Activated naive CD4-positive, alpha-beta T cell treated with anti-CD3 and anti-CD28 coated beads, Interleukin-2, amount 50 U/mL, for 24 hours (primary cell): Measurements from ENCODE around the gene GPA33.

Experiments used
- H3K27ac Mint-ChIP-seq: one replicate; pipeline ENCODE4 v1.8.0; 2021; ENCODE audit warnings: mild to moderate bottlenecking, mixed read lengths
- H3K27me3 Mint-ChIP-seq: one replicate; pipeline ENCODE4 v1.8.0; 2021; ENCODE audit warnings: mixed read lengths
- H3K36me3 Mint-ChIP-seq: one replicate; pipeline ENCODE4 v1.8.0; 2021; ENCODE audit warnings: mixed read lengths
- H3K4me1 Mint-ChIP-seq: one replicate; pipeline ENCODE4 v1.8.0; 2021; ENCODE audit warnings: mixed read lengths
- H3K4me3 Mint-ChIP-seq: one replicate; pipeline ENCODE4 v1.8.0; 2021; ENCODE audit warnings: mild to moderate bottlenecking, mixed read lengths
- H3K9me3 Mint-ChIP-seq: one replicate; pipeline ENCODE4 v1.8.0; 2021; ENCODE audit warnings: mixed read lengths

The GPA33 gene

DNA sequence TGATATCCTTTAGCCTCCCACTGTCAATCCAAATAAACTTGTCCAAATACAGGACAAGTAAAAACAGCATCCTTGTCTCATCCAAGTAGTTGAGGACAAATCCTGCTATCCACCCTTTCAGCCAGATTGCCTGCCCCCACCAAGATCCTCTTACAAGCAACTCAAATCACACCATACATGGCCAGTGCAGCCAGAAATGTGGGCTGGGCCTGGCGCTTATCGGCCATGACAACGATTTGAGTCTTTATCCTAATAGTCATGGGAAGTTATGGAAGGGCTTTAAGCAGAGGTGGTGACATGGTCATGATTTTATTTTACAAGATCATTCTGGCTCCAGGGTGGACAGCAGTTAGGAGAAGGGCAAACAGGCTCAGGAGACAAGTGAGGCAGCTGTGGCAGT lies 6.3 kb downstream of the GPA33 start:
- Mint-ChIP-seq H3K4me3 (no peak overlapping the region), H3K9me3 (no peaks in the 10 kb centered on the region), H3K27me3 (no peaks in the 10 kb centered on the region), H3K4me1 (peaks cover 12% of the 10 kb centered on the region), H3K27ac (no peak overlapping the region), H3K36me3 (peaks cover 12% of the 10 kb centered on the region)

GRCh38 chr1:167083066-167083665 lies 7.0 kb downstream of the GPA33 start:
- H3K27ac Mint-ChIP-seq = no peak overlapping the region
- H3K27me3 Mint-ChIP-seq = no peaks in the 10 kb centered on the region
- H3K4me3 Mint-ChIP-seq = no peak overlapping the region
- H3K4me1 Mint-ChIP-seq = peaks cover 10% of the 10 kb centered on the region
- peaks cover 12% of the 10 kb centered on the region for H3K36me3 Mint-ChIP-seq
- H3K9me3 Mint-ChIP-seq = no peaks in the 10 kb centered on the region

GRCh38 chr1:167082511-167083027 lies 7.6 kb downstream of the GPA33 start:
- H3K27ac Mint-ChIP-seq = peak overlapping the region; percentile 63
- no peak overlapping the region for H3K4me3 Mint-ChIP-seq
- H3K27me3 Mint-ChIP-seq = no peaks in the 10 kb centered on the region
- H3K36me3 Mint-ChIP-seq = peaks cover 12% of the 10 kb centered on the region
- no peaks in the 10 kb centered on the region for H3K9me3 Mint-ChIP-seq
- peaks cover 9% of the 10 kb centered on the region for H3K4me1 Mint-ChIP-seq

- Mint-ChIP-seq H3K9me3 (no peaks in the 10 kb centered on the region), H3K27me3 (no peaks in the 10 kb centered on the region), H3K27ac (no peak overlapping the region), H3K4me3 (no peak overlapping the region), H3K4me1 (peaks cover 14% of the 10 kb centered on the region), H3K36me3 (peaks cover 16% of the 10 kb centered on the region)
Observed at GRCh38 chr1:167081594-167082156, 8.5 kb downstream of the GPA33 start.

DNA sequence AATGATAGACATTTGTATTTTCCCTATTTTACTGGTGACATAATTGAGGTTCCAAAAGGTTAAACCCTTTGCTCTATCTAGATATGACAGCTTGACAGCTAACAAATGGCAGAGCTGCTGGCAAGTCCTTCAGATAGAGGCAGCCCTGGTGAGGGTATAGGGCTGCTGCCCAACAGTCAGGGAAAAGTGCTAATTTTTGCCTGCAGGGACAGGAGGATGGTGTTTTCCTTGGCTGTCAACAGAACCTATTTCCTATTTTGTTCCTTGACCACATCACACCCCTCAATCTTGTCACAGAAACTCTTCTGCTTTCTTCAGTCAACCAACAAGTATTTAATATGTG lies 12.3 kb downstream of the GPA33 start:
- Mint-ChIP-seq H3K27ac (no peak overlapping the region), H3K36me3 (peaks cover 22% of the 10 kb centered on the region), H3K4me3 (no peak overlapping the region), H3K27me3 (no peaks in the 10 kb centered on the region), H3K9me3 (no peaks in the 10 kb centered on the region), H3K4me1 (peaks cover 35% of the 10 kb centered on the region)

DNA sequence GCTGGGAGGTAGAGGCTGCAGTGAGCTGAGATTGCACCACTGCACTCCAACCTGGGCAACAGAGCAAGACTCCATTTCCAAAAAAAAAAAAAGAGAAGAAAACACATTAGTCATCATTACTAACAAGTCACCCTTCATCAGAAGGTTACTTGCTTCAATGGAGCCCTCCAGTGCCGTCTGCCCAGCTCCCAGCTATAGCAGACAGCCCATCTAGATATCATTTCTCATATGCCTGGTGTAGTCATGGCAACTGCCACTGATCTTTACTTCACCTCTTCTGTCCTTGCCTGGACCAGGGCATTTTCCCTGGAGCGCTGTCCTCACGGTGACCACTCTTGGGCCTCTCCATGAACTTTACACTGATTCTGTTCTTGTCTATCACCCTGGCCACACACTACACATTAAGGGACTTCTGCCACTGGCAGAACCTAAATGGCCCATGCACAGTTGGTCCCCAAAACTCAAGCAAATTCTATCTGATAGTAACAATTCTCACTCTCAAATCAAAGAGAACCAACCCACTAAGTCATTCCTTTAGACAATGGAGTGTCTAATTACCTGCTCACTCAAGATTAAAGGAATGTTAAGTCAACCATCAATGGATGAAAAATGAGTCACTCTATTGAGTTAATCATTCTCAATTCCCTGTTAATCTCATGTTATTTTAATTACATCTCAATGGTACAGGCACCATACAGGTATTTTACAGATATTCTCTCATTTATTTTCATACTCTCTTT lies 12.9 kb downstream of the GPA33 start:
- Mint-ChIP-seq H3K4me3 (no peak overlapping the region), H3K27me3 (no peaks in the 10 kb centered on the region), H3K9me3 (no peaks in the 10 kb centered on the region), H3K36me3 (peaks cover 21% of the 10 kb centered on the region), H3K4me1 (peaks cover 35% of the 10 kb centered on the region), H3K27ac (no peak overlapping the region)

DNA sequence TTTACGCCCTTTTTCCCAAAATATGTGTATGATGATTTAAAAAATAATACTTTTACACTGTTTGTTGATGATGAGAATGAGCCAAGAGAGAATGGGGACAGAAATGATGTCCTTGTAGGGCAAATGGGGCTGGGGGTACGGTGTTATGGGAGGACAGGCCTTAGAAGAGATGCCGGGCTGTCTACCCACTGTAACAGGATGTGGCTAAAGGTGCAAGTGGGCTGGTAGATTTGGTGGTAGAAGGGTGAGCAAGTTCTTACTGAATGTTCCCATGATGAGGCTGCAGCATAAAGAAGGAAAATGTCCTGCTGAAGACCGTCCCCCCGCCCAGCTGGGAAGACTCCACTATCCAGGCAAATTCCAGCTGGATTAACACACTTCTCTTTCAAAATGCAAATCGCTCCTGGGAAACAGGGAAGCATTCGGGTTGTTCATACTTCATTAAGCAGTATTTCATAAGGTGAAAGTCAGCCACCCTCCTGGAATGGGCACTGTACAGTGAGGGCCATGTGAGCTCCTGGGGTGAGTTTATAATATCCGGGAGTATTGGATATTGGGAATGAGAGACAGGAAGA lies 14.0 kb downstream of the GPA33 start:
- H3K27ac Mint-ChIP-seq = no peak overlapping the region
- H3K27me3 Mint-ChIP-seq = no peaks in the 10 kb centered on the region
- H3K4me3 Mint-ChIP-seq = peak overlapping the region; percentile 16
- peaks cover 35% of the 10 kb centered on the region for H3K4me1 Mint-ChIP-seq
- H3K36me3 Mint-ChIP-seq = peaks cover 16% of the 10 kb centered on the region
- H3K9me3 Mint-ChIP-seq = no peaks in the 10 kb centered on the region

GRCh38 chr1:167071286-167071685 lies 18.9 kb downstream of the GPA33 start:
- H3K9me3 Mint-ChIP-seq = no peaks in the 10 kb centered on the region
- peaks cover 18% of the 10 kb centered on the region for H3K4me1 Mint-ChIP-seq
- H3K4me3 Mint-ChIP-seq = no peak overlapping the region
- H3K27me3 Mint-ChIP-seq = no peaks in the 10 kb centered on the region
- H3K36me3 Mint-ChIP-seq = peaks cover 7% of the 10 kb centered on the region
- no peak overlapping the region for H3K27ac Mint-ChIP-seq

DNA sequence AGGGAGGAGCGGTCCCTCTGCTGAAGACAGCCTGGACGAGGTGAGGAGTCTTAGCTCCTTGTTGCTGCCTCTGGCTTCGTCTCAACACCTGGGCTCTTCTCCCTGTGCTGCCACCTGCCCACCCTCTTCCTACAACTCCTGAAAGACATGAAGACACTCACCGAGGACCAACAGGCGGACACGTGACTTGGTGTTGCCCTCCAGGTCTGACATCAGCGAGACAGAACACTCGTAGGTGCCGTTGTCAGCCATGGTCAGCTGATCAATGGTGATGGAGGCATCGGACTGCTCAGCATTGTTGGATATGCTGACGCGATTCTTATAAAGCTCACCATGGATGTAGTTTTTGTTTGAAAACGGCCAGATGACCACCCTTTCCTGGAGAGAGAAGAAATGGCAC lies 21.4 kb downstream of the GPA33 start:
- no peaks in the 10 kb centered on the region for H3K9me3 Mint-ChIP-seq
- no peaks in the 10 kb centered on the region for H3K4me1 Mint-ChIP-seq
- no peak overlapping the region for H3K4me3 Mint-ChIP-seq
- no peaks in the 10 kb centered on the region for H3K27me3 Mint-ChIP-seq
- no peaks in the 10 kb centered on the region for H3K36me3 Mint-ChIP-seq
- H3K27ac Mint-ChIP-seq = no peak overlapping the region

DNA sequence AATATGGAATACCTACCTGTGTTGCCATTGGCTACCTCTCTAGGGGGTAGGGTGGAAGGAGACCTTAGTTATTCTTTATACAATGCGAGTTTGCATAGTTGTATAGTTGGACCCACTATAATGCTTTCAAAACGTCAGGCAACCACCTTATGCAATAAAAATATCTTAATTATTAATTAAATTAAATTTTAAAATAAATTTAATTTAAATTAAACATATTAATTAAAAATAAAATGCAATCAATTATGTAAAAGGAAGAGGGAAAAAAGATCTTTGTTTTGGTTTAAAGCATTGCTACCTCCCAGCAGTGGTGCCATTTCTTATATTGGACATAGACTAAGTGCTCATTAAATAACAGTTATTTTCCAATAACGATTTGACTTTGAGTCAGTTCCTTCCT lies 22.3 kb downstream of the GPA33 start:
- Mint-ChIP-seq H3K36me3 (no peaks in the 10 kb centered on the region), H3K27me3 (no peaks in the 10 kb centered on the region), H3K27ac (no peak overlapping the region), H3K4me1 (no peaks in the 10 kb centered on the region), H3K9me3 (no peaks in the 10 kb centered on the region), H3K4me3 (no peak overlapping the region)

DNA sequence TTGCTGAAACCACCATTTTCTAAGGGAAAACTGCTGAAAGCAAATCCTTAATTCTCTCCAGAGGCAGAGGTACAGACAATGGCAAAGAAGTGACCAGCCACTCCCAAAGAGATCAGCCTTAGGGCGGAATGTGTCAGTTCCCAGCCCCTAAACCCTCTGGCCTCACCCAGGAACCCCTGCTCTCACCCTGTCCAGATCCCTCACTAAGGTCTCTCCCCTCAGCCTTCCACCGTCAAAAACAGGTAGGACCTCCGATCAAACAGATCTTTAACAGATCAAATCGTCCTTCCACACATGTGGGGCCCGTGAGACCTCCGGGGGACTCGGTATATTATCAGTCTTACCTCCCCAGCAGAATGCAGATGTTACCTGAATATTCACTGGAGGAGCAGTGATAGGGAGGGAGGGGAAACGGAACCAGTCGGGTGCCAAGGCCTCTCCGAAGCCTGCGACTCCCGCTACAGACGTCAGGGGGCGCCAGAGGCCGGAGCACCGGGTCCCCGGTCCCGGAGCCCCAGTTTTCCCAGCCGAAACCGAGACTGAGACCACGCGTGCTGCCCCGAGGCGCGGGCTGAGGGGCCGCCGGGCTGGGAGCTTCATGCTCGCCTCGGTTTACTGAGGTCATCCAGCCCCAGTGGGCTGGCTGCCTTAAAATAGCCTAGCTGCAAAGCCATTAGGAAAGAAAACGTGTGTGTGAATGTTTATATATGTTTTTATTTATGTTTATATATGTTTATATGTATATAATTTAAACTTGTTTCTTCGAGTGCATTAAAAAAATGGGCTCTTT lies 23.6 kb downstream of the GPA33 start:
- Mint-ChIP-seq H3K4me1 (no peaks in the 10 kb centered on the region), H3K36me3 (no peaks in the 10 kb centered on the region), H3K4me3 (peak overlapping the region; percentile 39), H3K9me3 (no peaks in the 10 kb centered on the region), H3K27ac (no peak overlapping the region), H3K27me3 (no peaks in the 10 kb centered on the region)

DNA sequence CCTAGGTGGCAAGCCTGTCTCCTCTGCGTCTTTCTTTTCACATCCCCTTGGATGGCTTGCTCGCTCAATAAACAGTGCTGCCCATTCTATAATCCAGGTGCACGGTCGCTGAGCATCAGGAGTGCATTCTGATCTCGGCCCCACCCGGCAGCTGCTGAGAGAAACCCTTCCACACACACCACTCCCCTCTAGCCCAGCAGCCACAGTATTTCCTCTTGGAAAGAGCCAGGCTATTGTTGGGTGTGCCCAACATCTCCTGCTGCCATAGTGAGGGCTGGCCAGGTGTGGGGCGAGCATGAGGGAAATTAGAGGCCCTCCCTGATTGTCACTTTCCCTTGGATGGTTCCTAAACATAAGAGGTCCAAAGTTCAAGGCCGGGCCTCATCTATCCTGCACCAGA lies 24.7 kb downstream of the GPA33 start:
- H3K9me3 Mint-ChIP-seq = no peaks in the 10 kb centered on the region
- no peak overlapping the region for H3K4me3 Mint-ChIP-seq
- peaks cover 1% of the 10 kb centered on the region for H3K36me3 Mint-ChIP-seq
- no peaks in the 10 kb centered on the region for H3K4me1 Mint-ChIP-seq
- H3K27ac Mint-ChIP-seq = no peak overlapping the region
- no peaks in the 10 kb centered on the region for H3K27me3 Mint-ChIP-seq

- Mint-ChIP-seq H3K36me3 (peaks cover 1% of the 10 kb centered on the region), H3K4me3 (no peak overlapping the region), H3K4me1 (peaks cover under 1% of the 10 kb centered on the region), H3K9me3 (no peaks in the 10 kb centered on the region), H3K27me3 (no peaks in the 10 kb centered on the region), H3K27ac (no peak overlapping the region)
Observed at GRCh38 chr1:167064621-167065020, 25.6 kb downstream of the GPA33 start.

GRCh38 chr1:167061073-167061464 lies 29.1 kb downstream of the GPA33 start:
- Mint-ChIP-seq H3K27ac (no peak overlapping the region), H3K27me3 (no peaks in the 10 kb centered on the region), H3K4me1 (peaks cover 9% of the 10 kb centered on the region), H3K36me3 (peaks cover 1% of the 10 kb centered on the region), H3K9me3 (no peaks in the 10 kb centered on the region), H3K4me3 (no peak overlapping the region)

- no peaks in the 10 kb centered on the region for H3K9me3 Mint-ChIP-seq
- H3K36me3 Mint-ChIP-seq = peaks cover 1% of the 10 kb centered on the region
- H3K4me1 Mint-ChIP-seq = peaks cover 9% of the 10 kb centered on the region
- H3K27me3 Mint-ChIP-seq = no peaks in the 10 kb centered on the region
- H3K27ac Mint-ChIP-seq = no peak overlapping the region
- no peak overlapping the region for H3K4me3 Mint-ChIP-seq
Observed at GRCh38 chr1:167060141-167061072, 29.8 kb downstream of the GPA33 start.
